Kidney glomerular epithelial cell (primary cell): Measurements from ENCODE around the gene ZNF358.
"Not testable (repeated sequence)": the region's sequence is repeated elsewhere in the genome, so short reads cannot be mapped to it uniquely, and the experiment has no call there.

ENCODE experiments used
- DNase-seq: peaks from one replicate; lab custom pipeline; 2025; lab: John Stamatoyannopoulos, UW

Gene ZNF358

GRCh38 chr19:7535998-7536695 lies 20.2 kb downstream of the ZNF358 start:
- DNase-seq = no peak

- DNase-seq = not testable (repeated sequence)
Measured at GRCh38 chr19:7538990-7539389, 23.1 kb downstream of the ZNF358 start.

- DNase-seq = no peak
Measured at GRCh38 chr19:7539827-7540425, 24.0 kb downstream of the ZNF358 start.

GRCh38 chr19:7540761-7541474 lies 25.0 kb downstream of the ZNF358 start:
- peak; percentile 23 for DNase-seq

- DNase-seq = no peak
Measured at GRCh38 chr19:7541475-7541824, 25.5 kb downstream of the ZNF358 start.

- no peak for DNase-seq
Measured at GRCh38 chr19:7541828-7542443, 26.0 kb downstream of the ZNF358 start.

GRCh38 chr19:7542556-7543348 lies 26.8 kb downstream of the ZNF358 start:
- DNase-seq = no peak

- no peak for DNase-seq
Measured at GRCh38 chr19:7544626-7545025, 28.7 kb downstream of the ZNF358 start.

- DNase-seq = no peak
Measured at GRCh38 chr19:7545300-7545699, 29.4 kb downstream of the ZNF358 start.

GRCh38 chr19:7545904-7546303 lies 30.0 kb downstream of the ZNF358 start:
- DNase-seq = no peak

GRCh38 chr19:7547159-7547558 lies 31.3 kb downstream of the ZNF358 start:
- DNase-seq = no peak

- no peak for DNase-seq
Measured at GRCh38 chr19:7549429-7550148, 33.7 kb downstream of the ZNF358 start.

GRCh38 chr19:7550169-7550770 lies 34.4 kb downstream of the ZNF358 start:
- DNase-seq = no peak

GRCh38 chr19:7550987-7551761 lies 35.3 kb downstream of the ZNF358 start:
- DNase-seq = peak; percentile 10

GRCh38 chr19:7552781-7553180 lies 36.9 kb downstream of the ZNF358 start:
- DNase-seq = no peak

- DNase-seq = no peak
Measured at GRCh38 chr19:7554565-7554964, 38.7 kb downstream of the ZNF358 start.

- DNase-seq = no peak
Measured at GRCh38 chr19:7554990-7555864, 39.3 kb downstream of the ZNF358 start.

- no peak for DNase-seq
Measured at GRCh38 chr19:7556696-7557315, 40.9 kb downstream of the ZNF358 start.

- no peak for DNase-seq
Measured at GRCh38 chr19:7558667-7559066, 42.8 kb downstream of the ZNF358 start.
